B cell (primary cell): ENCODE data around the gene DPP10. TPM values are rescaled to one million over a fixed set of nuclear protein-coding genes. Genes with fewer than 3 reads are reported as not detected.

ENCODE experiments used
- ATAC-seq: fragments of 200-7000 bp; cut with Tn5 transposase; one replicate; pipeline ENCODE4 v1.10.0; 2021; ENCODE audit warnings: low read depth, mild to moderate bottlenecking, moderate number of reproducible peaks, moderate library complexity
- CTCF ChIA-PET: fragments of 350-600 bp; sonication (Branson Sonifier 250); formaldehyde crosslinking; loops from one replicate; lab custom pipeline; 2021; ENCODE audit warnings: antibody characterized with exemption, inconsistent platforms; lab: Charles Lee
- POLR2A ChIA-PET: fragments of 350-600 bp; sonication (Branson Sonifier 250); formaldehyde crosslinking; loops from one replicate; lab custom pipeline; 2021; ENCODE audit warnings: antibody characterized with exemption; lab: Charles Lee
- DNase-seq: peaks from one replicate; pipeline ENCODE4 v3.0.0; 2013
- H2AFZ ChIP-seq: 2 replicates; pipeline ENCODE4 v1.6.1; 2012; ENCODE audit warnings: mild to moderate bottlenecking, low read depth, low read length; ENCODE audit not compliant: insufficient read depth, poor library complexity, severe bottlenecking
- H3K27ac ChIP-seq, 2 donors: 1 replicate in 1 of 2; 2 replicates in 1 of 2; pipeline ENCODE4 v1.5.1; 2012 to 2013; ENCODE audit warnings: low read length in 2 of 2, mild to moderate bottlenecking in 2 of 2, moderate library complexity in 1 of 2
- H3K27me3 ChIP-seq, 4 experiments: fragments of 200-600 bp in 1 of 4; sonication (generic) in 1 of 4; replicated peaks in 1 of 4; 1 replicate in 2 of 4; 2 replicates in 2 of 4; pipeline versions ENCODE4 v1.6.1 to v1.7.0; 2013 to 2016; ENCODE audit warnings: low read length in 3 of 4, mild to moderate bottlenecking in 2 of 4, mixed read lengths in 1 of 4, moderate library complexity in 1 of 4; ENCODE audit not compliant: insufficient read depth in 4 of 4, control insufficient read depth in 3 of 4; ENCODE audit errors: control extremely low read depth in 1 of 4
- H3K36me3 ChIP-seq, 2 experiments: replicated peaks in 1 of 2; 1 replicate in 1 of 2; 2 replicates in 1 of 2; pipeline versions ENCODE4 v1.6.1 to v1.7.1; 2013; ENCODE audit warnings: low read length in 1 of 2; ENCODE audit not compliant: insufficient read depth in 2 of 2, control insufficient read depth in 1 of 2; ENCODE audit errors: control extremely low read depth in 1 of 2, extremely low read depth in 1 of 2
- H3K4me1 ChIP-seq, 2 donors: fragments of 200-600 bp in 1 of 2; sonication (generic) in 1 of 2; 1 replicate in 1 of 2; 2 replicates in 1 of 2; pipeline versions ENCODE4 v1.5.1 to v1.6.1; 2013 to 2017; ENCODE audit warnings: low read length in 2 of 2; ENCODE audit not compliant: control insufficient read depth in 2 of 2, insufficient read depth in 2 of 2
- H3K4me2 ChIP-seq: replicated peaks from 2 replicates; pipeline ENCODE3; 2012; ENCODE audit warnings: mild to moderate bottlenecking, low read depth, low read length; ENCODE audit not compliant: poor library complexity, severe bottlenecking
- H3K4me3 ChIP-seq, 5 experiments: fragments of 200-600 bp in 1 of 5; sonication (generic) in 1 of 5; 1 replicate in 3 of 5; 2 replicates in 2 of 5; pipeline versions ENCODE4 v1.5.1 to v1.7.0; 2011 to 2016; ENCODE audit warnings: low read length in 4 of 5, mild to moderate bottlenecking in 4 of 5, low read depth in 2 of 5, control low read depth in 1 of 5, moderate library complexity in 1 of 5; ENCODE audit not compliant: insufficient read depth in 1 of 5; ENCODE audit errors: control extremely low read depth in 1 of 5, extremely low read depth in 1 of 5
- H3K79me2 ChIP-seq: fragments of 200-600 bp; sonication (generic); one replicate; pipeline ENCODE4 v1.6.0; 2016; ENCODE audit warnings: low read length; ENCODE audit not compliant: control insufficient read depth, insufficient read depth
- H3K9ac ChIP-seq: fragments of 200-600 bp; sonication (generic); 2 replicates; pipeline ENCODE4 v1.6.1; 2017; ENCODE audit warnings: mild to moderate bottlenecking, low read length, moderate library complexity
- H3K9me3 ChIP-seq, 3 donors: one replicate each; pipeline versions ENCODE4 v1.6.1 to v1.7.1; 2013; ENCODE audit warnings: low read length in 2 of 3; ENCODE audit not compliant: control insufficient read depth in 2 of 3, insufficient read depth in 1 of 3; ENCODE audit errors: control extremely low read depth in 1 of 3
- H4K20me1 ChIP-seq: 2 replicates; pipeline ENCODE4 v1.6.0; 2012; ENCODE audit warnings: mild to moderate bottlenecking, low read length; ENCODE audit not compliant: insufficient read depth, control insufficient read depth, poor library complexity, severe bottlenecking
- H3K27ac Mint-ChIP-seq: one replicate; pipeline ENCODE4 v1.8.0; 2021; ENCODE audit warnings: mixed read lengths
- H3K27me3 Mint-ChIP-seq: one replicate; pipeline ENCODE4 v1.8.0; 2021; ENCODE audit warnings: mixed read lengths
- H3K4me1 Mint-ChIP-seq: one replicate; pipeline ENCODE4 v1.8.0; 2021; ENCODE audit warnings: mixed read lengths
- H3K4me3 Mint-ChIP-seq: one replicate; pipeline ENCODE4 v1.8.0; 2021; ENCODE audit warnings: mixed read lengths
- H3K9me3 Mint-ChIP-seq: one replicate; pipeline ENCODE4 v1.8.0; 2022; ENCODE audit warnings: mixed read lengths; ENCODE audit not compliant: insufficient read depth
- EZH2 ChIP-seq: IDR thresholded peaks from 2 replicates; pipeline ENCODE4 v1.6.1; 2012; ENCODE audit warnings: borderline replicate concordance, low read depth, mild to moderate bottlenecking, moderate library complexity, low read length; ENCODE audit not compliant: insufficient read depth, poor library complexity, severe bottlenecking
- WGBS: methylation state at CpG from one replicate; pipeline ENCODE4 v1.1.5; 2013; ENCODE audit warnings: missing lambda C conversion rate; ENCODE audit not compliant: insufficient coverage; 5-methylcytosine and 5-hydroxymethylcytosine counted together
- intact Hi-C: fragments of 100-400 bp; cut with micrococcal nuclease; formaldehyde crosslinking; loops from one replicate; pipeline ENCODE4 v1.10.0; 2022
- polyA plus RNA-seq: library from polyadenylated mRNA; depleted of rRNA; stranded (reverse); fragments of >200 nt; gene quantifications from 2 replicates; pipeline ENCODE4 v1.2.3, GENCODE V29; 2012
- total RNA-seq, 2 donors: library from RNA; stranded (reverse); fragments of 120-200 nt in 1 of 2; gene quantifications; 1 replicate in 1 of 2; 2 replicates in 1 of 2; pipeline versions ENCODE4 v1.2.3 to v1.2.4, GENCODE V29; 2013 to 2022
- TF ChIP-seq, protein P1 (sequence below): fragments of 200-600 bp; IDR thresholded peaks from one replicate; pipeline ENCODE4 v1.8.0; 2022; ENCODE audit warnings: antibody characterized with exemption, mild to moderate bottlenecking

Gene DPP10
- total and polyA plus RNA-seq, 2 donors (not counting 1 experiment from before 2014, with no cell fraction given), result not detected

DNA sequence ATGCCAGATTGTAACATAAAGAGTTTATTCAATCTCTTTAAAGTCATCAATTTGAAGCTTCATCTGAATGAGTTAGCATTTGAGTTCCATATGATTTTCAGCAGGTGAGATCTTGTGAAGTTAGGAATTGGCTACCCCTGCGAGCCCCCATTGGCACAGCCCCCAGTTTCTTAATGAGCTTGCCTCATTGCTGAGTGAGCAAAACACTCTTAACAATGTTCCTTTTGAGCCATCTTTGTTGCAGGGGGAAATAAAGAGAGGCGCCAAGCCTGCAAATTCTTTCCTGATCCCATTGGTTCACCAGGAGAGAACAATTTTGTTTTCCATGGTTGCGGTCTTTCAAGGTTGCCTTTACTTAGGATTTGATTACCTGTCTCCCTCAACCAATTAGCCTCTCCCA, 18.7 kb downstream of the DPP10 start:
- H3K4me2 ChIP-seq, result no peak overlapping the region
- H3K27ac ChIP-seq, result no peak overlapping the region
- H3K9me3 ChIP-seq, result no peaks in the 10 kb centered on the region
- Mint-ChIP-seq H3K27me3 (no peaks in the 10 kb centered on the region), H3K4me3 (no peak overlapping the region), H3K4me1 (no peaks in the 10 kb centered on the region), H3K9me3 (no peaks in the 10 kb centered on the region), H3K27ac (no peak overlapping the region)
- TF ChIP-seq, protein P1, sequence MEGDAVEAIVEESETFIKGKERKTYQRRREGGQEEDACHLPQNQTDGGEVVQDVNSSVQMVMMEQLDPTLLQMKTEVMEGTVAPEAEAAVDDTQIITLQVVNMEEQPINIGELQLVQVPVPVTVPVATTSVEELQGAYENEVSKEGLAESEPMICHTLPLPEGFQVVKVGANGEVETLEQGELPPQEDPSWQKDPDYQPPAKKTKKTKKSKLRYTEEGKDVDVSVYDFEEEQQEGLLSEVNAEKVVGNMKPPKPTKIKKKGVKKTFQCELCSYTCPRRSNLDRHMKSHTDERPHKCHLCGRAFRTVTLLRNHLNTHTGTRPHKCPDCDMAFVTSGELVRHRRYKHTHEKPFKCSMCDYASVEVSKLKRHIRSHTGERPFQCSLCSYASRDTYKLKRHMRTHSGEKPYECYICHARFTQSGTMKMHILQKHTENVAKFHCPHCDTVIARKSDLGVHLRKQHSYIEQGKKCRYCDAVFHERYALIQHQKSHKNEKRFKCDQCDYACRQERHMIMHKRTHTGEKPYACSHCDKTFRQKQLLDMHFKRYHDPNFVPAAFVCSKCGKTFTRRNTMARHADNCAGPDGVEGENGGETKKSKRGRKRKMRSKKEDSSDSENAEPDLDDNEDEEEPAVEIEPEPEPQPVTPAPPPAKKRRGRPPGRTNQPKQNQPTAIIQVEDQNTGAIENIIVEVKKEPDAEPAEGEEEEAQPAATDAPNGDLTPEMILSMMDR, result no peak
- TF ChIP-seq EZH2, result no peak
- intact Hi-C loops, result no loop called here
- CTCF ChIA-PET, result no interaction called here
- H3K4me1 ChIP-seq, result no peaks in the 10 kb centered on the region
- no peaks in the 10 kb centered on the region for H3K36me3 ChIP-seq
- 90% methylated on average over 3 of the region's 3 CpGs for WGBS
- no peaks in the 10 kb centered on the region for H3K27me3 ChIP-seq
- no peaks in the 10 kb centered on the region for H4K20me1 ChIP-seq
- ATAC-seq (no peak), DNase-seq (no peak)
- no peak overlapping the region for H3K4me3 ChIP-seq
- H3K79me2 ChIP-seq, result no peaks in the 10 kb centered on the region
- H3K9ac ChIP-seq, result no peak overlapping the region
- POLR2A ChIA-PET, result no interaction called here
- H2AFZ ChIP-seq, result no peak overlapping the region

DNA sequence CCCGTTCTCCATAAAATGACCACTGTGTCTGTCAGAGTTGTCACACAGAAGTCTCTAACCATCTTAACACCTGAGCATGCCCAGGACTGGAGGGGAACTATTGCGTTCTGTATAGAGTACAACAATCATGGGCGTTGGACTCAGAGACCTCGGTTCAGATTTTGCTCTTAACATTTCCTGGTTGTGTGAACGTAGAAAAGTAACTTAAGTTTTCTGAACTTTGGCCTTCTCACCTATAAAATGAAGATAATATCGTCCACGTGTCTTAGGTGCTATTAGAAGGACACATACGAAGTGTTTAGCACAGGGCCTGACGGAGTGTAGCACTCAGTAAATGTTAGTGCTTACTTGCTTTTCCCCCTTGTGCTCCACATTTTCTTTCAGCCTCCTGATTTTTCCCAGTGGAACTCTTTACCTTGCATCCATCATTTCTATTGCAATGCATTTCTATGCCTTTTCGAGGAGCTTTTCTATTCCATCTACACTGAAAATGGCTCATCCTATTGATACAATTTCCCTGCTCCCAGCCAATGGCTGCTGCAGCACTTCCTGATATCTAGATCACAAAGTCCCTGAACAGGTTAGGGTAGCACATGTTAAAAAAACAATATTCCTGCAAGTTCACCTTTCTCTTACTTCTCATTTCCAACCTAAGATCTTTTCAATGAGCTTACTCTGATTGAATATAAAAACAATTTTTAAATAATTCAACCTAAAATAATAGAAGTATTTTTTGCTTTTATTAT, 22.7 kb downstream of the DPP10 start:
- Histone ChIP-seq H3K79me2 (no peaks in the 10 kb centered on the region), H2AFZ (no peak overlapping the region), H3K4me3 (no peak overlapping the region), H3K27me3 (no peaks in the 10 kb centered on the region), H3K4me2 (no peak overlapping the region), H4K20me1 (no peaks in the 10 kb centered on the region), H3K36me3 (no peaks in the 10 kb centered on the region), H3K27ac (no peak overlapping the region), H3K4me1 (no peaks in the 10 kb centered on the region), H3K9me3 (no peaks in the 10 kb centered on the region), H3K9ac (no peak overlapping the region)
- ChIA-PET CTCF (no interaction called here), POLR2A (no interaction called here)
- Mint-ChIP-seq H3K4me3 (no peak overlapping the region), H3K4me1 (no peaks in the 10 kb centered on the region), H3K27me3 (peaks cover 9% of the 10 kb centered on the region), H3K27ac (no peak overlapping the region), H3K9me3 (no peaks in the 10 kb centered on the region)
- intact Hi-C loops, result no loop called here
- DNase-seq, result no peak
- no peak for ATAC-seq
- WGBS, result 92% methylated on average over 6 of the region's 10 CpGs
- TF ChIP-seq EZH2, result no peak
- TF ChIP-seq, protein P1, result no peak
